ENCODE measurements around the gene LARP1. TPM values are rescaled to one million over a fixed set of nuclear protein-coding genes. Genes with fewer than 3 reads are reported as not detected.
"Not testable (repeated sequence)": the region's sequence is repeated elsewhere in the genome, so short reads cannot be mapped to it uniquely, and the experiment has no call there.

The LARP1 gene
- total and polyA plus RNA-seq, 2 experiments from 2014 or later, result 133 to 302 TPM

DNA sequence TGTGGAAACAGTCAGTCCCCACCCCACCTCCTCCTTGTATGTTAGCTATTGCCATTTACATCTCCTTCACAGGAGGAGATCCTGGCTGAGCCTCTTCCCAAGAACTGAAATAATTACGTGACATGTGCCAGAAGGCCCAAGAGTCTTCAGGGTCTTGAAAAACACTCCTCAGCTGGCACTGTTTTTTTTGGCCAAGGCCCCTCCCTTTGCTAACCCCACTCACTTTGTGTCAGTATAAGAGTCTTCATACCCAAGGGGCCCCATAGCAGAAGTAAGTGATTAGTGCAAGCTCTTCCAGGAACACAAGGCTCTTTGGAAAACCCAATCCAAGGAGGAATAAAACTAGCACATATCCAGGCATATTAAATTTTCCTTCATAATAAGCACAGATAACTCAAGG is 5.7 kb upstream of the LARP1 start:
- no peaks in the 10 kb centered on the region for H3K9me3 Mint-ChIP-seq
- Histone ChIP-seq H3K27ac (ENCODE audit: low read depth) (0 out of 2 replicates have a peak overlapping the region, but pooled peaks have one; percentile 28), H3K4me2 (peak overlapping the region; percentile 59), H3K9me2 (ENCODE audit: insufficient read depth) (no peaks in the 10 kb centered on the region), H3K36me3 (ENCODE audit: insufficient read depth) (no peaks in the 10 kb centered on the region), H3K4me3 (no peak overlapping the region), H3K4me1 (ENCODE audit: insufficient read depth) (peaks cover 28% of the 10 kb centered on the region), H3K79me2 (replicated peaks; ENCODE audit: insufficient read depth) (peaks cover 30% of the 10 kb centered on the region), H4K20me1 (replicated peaks; ENCODE audit: insufficient read depth) (no peaks in the 10 kb centered on the region; the same call in 1 of the 2 replicates), H2AFZ (no peak overlapping the region), H3F3A (replicated peaks; ENCODE audit: low read depth) (peaks cover 12% of the 10 kb centered on the region), H3K27me3 (ENCODE audit: insufficient read depth) (no peaks in the 10 kb centered on the region)
- no peak overlapping the region for H3K4me3 Mint-ChIP-seq
- H3K36me3 Mint-ChIP-seq (ENCODE audit: low read depth), result no peaks in the 10 kb centered on the region; the same call in 2 of the 3 replicates
- peaks cover 5% of the 10 kb centered on the region for H3K27me3 Mint-ChIP-seq (ENCODE audit: insufficient read depth, low read depth, poor library complexity)
- H3K4me1 Mint-ChIP-seq, result peaks cover 31% of the 10 kb centered on the region
- no peak overlapping the region for H3K27ac Mint-ChIP-seq
- ATAC-seq, result no peak
- DNase-seq (ENCODE audit: low spot score), result no peak
- TF ChIP-seq, protein P1, sequence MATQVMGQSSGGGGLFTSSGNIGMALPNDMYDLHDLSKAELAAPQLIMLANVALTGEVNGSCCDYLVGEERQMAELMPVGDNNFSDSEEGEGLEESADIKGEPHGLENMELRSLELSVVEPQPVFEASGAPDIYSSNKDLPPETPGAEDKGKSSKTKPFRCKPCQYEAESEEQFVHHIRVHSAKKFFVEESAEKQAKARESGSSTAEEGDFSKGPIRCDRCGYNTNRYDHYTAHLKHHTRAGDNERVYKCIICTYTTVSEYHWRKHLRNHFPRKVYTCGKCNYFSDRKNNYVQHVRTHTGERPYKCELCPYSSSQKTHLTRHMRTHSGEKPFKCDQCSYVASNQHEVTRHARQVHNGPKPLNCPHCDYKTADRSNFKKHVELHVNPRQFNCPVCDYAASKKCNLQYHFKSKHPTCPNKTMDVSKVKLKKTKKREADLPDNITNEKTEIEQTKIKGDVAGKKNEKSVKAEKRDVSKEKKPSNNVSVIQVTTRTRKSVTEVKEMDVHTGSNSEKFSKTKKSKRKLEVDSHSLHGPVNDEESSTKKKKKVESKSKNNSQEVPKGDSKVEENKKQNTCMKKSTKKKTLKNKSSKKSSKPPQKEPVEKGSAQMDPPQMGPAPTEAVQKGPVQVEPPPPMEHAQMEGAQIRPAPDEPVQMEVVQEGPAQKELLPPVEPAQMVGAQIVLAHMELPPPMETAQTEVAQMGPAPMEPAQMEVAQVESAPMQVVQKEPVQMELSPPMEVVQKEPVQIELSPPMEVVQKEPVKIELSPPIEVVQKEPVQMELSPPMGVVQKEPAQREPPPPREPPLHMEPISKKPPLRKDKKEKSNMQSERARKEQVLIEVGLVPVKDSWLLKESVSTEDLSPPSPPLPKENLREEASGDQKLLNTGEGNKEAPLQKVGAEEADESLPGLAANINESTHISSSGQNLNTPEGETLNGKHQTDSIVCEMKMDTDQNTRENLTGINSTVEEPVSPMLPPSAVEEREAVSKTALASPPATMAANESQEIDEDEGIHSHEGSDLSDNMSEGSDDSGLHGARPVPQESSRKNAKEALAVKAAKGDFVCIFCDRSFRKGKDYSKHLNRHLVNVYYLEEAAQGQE (IDR thresholded peaks at IDR 0.05; ENCODE audit: unreplicated experiment), result no peak
- TF ChIP-seq, protein P2, sequence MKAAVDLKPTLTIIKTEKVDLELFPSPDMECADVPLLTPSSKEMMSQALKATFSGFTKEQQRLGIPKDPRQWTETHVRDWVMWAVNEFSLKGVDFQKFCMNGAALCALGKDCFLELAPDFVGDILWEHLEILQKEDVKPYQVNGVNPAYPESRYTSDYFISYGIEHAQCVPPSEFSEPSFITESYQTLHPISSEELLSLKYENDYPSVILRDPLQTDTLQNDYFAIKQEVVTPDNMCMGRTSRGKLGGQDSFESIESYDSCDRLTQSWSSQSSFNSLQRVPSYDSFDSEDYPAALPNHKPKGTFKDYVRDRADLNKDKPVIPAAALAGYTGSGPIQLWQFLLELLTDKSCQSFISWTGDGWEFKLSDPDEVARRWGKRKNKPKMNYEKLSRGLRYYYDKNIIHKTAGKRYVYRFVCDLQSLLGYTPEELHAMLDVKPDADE (IDR thresholded peaks at IDR 0.05), result no peak
- TF ChIP-seq POLR2AphosphoS5 (IDR thresholded peaks at IDR 0.05; ENCODE audit: low read depth), result no peak
- no peak for TF ChIP-seq EZH2 (IDR thresholded peaks at IDR 0.05; ENCODE audit: low read depth, unreplicated experiment)
- TF ChIP-seq ZNF331 (CRISPR knock-in tag; IDR thresholded peaks at IDR 0.05; ENCODE audit: low read depth), result no peak
- no peak for TF ChIP-seq NANOG (IDR thresholded peaks at IDR 0.05; ENCODE audit: borderline replicate concordance)
- TF ChIP-seq CREB1 (CRISPR knock-in tag; IDR thresholded peaks at IDR 0.05; ENCODE audit: low read depth), result no peak
- TF ChIP-seq, protein P3, sequence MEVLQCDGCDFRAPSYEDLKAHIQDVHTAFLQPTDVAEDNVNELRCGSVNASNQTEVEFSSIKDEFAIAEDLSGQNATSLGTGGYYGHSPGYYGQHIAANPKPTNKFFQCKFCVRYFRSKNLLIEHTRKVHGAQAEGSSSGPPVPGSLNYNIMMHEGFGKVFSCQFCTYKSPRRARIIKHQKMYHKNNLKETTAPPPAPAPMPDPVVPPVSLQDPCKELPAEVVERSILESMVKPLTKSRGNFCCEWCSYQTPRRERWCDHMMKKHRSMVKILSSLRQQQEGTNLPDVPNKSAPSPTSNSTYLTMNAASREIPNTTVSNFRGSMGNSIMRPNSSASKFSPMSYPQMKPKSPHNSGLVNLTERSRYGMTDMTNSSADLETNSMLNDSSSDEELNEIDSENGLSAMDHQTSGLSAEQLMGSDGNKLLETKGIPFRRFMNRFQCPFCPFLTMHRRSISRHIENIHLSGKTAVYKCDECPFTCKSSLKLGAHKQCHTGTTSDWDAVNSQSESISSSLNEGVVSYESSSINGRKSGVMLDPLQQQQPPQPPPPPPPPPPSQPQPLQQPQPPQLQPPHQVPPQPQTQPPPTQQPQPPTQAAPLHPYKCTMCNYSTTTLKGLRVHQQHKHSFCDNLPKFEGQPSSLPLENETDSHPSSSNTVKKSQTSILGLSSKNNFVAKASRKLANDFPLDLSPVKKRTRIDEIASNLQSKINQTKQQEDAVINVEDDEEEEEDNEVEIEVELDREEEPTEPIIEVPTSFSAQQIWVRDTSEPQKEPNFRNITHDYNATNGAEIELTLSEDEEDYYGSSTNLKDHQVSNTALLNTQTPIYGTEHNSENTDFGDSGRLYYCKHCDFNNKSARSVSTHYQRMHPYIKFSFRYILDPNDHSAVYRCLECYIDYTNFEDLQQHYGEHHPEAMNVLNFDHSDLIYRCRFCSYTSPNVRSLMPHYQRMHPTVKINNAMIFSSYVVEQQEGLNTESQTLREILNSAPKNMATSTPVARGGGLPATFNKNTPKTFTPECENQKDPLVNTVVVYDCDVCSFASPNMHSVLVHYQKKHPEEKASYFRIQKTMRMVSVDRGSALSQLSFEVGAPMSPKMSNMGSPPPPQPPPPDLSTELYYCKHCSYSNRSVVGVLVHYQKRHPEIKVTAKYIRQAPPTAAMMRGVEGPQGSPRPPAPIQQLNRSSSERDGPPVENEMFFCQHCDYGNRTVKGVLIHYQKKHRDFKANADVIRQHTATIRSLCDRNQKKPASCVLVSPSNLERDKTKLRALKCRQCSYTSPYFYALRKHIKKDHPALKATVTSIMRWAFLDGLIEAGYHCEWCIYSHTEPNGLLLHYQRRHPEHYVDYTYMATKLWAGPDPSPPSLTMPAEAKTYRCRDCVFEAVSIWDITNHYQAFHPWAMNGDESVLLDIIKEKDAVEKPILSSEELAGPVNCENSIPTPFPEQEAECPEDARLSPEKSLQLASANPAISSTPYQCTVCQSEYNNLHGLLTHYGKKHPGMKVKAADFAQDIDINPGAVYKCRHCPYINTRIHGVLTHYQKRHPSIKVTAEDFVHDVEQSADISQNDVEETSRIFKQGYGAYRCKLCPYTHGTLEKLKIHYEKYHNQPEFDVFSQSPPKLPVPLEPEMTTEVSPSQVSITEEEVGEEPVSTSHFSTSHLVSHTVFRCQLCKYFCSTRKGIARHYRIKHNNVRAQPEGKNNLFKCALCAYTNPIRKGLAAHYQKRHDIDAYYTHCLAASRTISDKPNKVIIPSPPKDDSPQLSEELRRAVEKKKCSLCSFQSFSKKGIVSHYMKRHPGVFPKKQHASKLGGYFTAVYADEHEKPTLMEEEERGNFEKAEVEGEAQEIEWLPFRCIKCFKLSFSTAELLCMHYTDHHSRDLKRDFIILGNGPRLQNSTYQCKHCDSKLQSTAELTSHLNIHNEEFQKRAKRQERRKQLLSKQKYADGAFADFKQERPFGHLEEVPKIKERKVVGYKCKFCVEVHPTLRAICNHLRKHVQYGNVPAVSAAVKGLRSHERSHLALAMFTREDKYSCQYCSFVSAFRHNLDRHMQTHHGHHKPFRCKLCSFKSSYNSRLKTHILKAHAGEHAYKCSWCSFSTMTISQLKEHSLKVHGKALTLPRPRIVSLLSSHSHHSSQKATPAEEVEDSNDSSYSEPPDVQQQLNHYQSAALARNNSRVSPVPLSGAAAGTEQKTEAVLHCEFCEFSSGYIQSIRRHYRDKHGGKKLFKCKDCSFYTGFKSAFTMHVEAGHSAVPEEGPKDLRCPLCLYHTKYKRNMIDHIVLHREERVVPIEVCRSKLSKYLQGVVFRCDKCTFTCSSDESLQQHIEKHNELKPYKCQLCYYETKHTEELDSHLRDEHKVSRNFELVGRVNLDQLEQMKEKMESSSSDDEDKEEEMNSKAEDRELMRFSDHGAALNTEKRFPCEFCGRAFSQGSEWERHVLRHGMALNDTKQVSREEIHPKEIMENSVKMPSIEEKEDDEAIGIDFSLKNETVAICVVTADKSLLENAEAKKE (CRISPR knock-in tag; IDR thresholded peaks at IDR 0.05), result no peak
- TF ChIP-seq, protein P4, sequence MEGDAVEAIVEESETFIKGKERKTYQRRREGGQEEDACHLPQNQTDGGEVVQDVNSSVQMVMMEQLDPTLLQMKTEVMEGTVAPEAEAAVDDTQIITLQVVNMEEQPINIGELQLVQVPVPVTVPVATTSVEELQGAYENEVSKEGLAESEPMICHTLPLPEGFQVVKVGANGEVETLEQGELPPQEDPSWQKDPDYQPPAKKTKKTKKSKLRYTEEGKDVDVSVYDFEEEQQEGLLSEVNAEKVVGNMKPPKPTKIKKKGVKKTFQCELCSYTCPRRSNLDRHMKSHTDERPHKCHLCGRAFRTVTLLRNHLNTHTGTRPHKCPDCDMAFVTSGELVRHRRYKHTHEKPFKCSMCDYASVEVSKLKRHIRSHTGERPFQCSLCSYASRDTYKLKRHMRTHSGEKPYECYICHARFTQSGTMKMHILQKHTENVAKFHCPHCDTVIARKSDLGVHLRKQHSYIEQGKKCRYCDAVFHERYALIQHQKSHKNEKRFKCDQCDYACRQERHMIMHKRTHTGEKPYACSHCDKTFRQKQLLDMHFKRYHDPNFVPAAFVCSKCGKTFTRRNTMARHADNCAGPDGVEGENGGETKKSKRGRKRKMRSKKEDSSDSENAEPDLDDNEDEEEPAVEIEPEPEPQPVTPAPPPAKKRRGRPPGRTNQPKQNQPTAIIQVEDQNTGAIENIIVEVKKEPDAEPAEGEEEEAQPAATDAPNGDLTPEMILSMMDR (conservative IDR thresholded peaks at IDR 0.05; ENCODE audit: low read depth in 2 of 2), result no peak
- TF ChIP-seq EZH2phosphoT487 (IDR thresholded peaks at IDR 0.05; ENCODE audit: unreplicated experiment), result no peak

DNA sequence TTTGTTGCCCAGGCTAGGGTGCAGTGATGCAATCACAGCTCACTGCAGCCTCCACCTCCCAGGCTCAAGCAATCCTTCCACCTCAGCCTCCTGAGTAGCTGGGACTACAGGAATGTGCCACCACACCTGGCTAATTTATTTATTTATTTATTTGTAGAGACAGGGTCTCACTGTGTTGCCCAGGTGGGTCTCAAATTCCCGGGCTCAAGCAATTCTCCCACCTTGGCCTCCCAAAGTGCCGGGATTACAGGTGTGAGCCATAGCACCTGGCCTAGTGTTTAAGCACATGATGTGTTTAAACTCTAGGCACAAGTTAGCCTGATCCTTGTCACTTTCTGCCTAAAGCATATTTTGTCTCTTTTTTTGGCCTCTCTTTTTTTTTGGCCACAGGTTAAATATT is 4.5 kb upstream of the LARP1 start:
- not testable (repeated sequence) for H3K9me2 ChIP-seq (ENCODE audit: insufficient read depth); ATAC-seq; H2AFZ ChIP-seq; H3K27ac ChIP-seq (ENCODE audit: low read depth); H3K27me3 ChIP-seq (ENCODE audit: insufficient read depth); H3K4me2 ChIP-seq; H3K36me3 Mint-ChIP-seq (ENCODE audit: low read depth); H3K36me3 ChIP-seq (ENCODE audit: insufficient read depth); H3K27me3 Mint-ChIP-seq (ENCODE audit: insufficient read depth, low read depth, poor library complexity); H3K4me3 Mint-ChIP-seq; H3K9me3 Mint-ChIP-seq; H3K4me3 ChIP-seq; DNase-seq (ENCODE audit: low spot score); H4K20me1 ChIP-seq (replicated peaks; ENCODE audit: insufficient read depth); H3K27ac Mint-ChIP-seq
- H3K4me1 ChIP-seq (ENCODE audit: insufficient read depth), result peaks cover 30% of the 10 kb centered on the region
- peaks cover 33% of the 10 kb centered on the region for H3K79me2 ChIP-seq (replicated peaks; ENCODE audit: insufficient read depth)
- H3F3A ChIP-seq (replicated peaks; ENCODE audit: low read depth), result peaks cover 12% of the 10 kb centered on the region
- H3K4me1 Mint-ChIP-seq, result peaks cover 32% of the 10 kb centered on the region

All from GM23338 (cell line).